AG04449 (cell line): ENCODE results near the gene RNF123.

ENCODE experiments used
- CTCF ChIA-PET: fragments of 350-600 bp; formaldehyde crosslinking; extraction: SDS; loops from one replicate; lab custom pipeline; 2021; ENCODE audit warnings: antibody characterized with exemption; lab: Yijun Ruan, JAX
- POLR2A ChIA-PET: fragments of 400-600, 350-600 bp; formaldehyde crosslinking; extraction: SDS; loops from one replicate; lab custom pipeline; 2020; ENCODE audit warnings: antibody characterized with exemption, inconsistent platforms; lab: Yijun Ruan, JAX
- DNase-seq: peaks from one replicate; pipeline ENCODE4 v3.0.0-alpha.2; 2010; ENCODE audit warnings: low read depth, low spot score
- H3K4me3 ChIP-seq: 2 replicates; pipeline ENCODE4 v1.5.1; 2011; ENCODE audit warnings: low read depth, mild to moderate bottlenecking, control low read depth, low read length
- TF ChIP-seq, protein P1 (sequence below): IDR thresholded peaks from one replicate; pipeline ENCODE4 v1.5.1; 2011; ENCODE audit warnings: mild to moderate bottlenecking, moderate library complexity, low read length, control low read depth, inconsistent platforms; ENCODE audit not compliant: insufficient read depth; ENCODE audit errors: missing control alignments

The RNF123 gene

DNA sequence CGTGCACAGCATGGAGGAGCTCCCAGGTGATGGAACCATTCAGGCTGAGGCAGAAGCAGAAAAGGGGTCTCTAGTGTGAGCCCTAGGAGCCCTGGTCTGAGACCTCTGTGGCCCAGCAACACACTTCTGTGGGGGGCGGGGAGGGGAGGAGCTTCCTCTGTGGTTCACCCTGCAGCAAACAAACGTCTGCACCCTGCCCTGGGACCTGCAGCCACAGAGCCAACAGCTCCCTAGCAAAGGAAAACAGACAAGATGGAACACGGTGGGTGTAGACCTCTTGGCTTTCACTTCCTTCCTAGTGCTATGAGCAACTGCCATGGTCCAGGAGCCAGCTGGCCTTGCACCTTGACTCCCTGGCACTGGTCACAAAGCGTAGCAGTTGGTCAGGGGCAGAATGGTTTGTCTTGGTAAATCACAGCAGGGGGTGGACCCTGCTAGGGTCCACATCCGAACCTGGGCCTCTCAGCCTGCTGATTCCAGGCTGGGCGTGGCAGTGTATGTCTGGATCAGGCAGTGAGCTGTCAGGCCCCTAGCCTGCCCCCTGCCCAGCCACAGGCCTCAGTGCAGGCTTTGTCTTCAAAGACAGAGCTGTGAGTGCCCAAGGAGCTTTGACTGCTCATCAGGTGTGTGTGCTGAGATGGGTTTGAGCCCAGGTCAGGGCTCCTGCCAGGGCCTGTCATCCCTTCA lies 23.4 kb downstream of the RNF123 start:
- no peak overlapping the region for H3K4me3 ChIP-seq
- TF ChIP-seq, protein P1, sequence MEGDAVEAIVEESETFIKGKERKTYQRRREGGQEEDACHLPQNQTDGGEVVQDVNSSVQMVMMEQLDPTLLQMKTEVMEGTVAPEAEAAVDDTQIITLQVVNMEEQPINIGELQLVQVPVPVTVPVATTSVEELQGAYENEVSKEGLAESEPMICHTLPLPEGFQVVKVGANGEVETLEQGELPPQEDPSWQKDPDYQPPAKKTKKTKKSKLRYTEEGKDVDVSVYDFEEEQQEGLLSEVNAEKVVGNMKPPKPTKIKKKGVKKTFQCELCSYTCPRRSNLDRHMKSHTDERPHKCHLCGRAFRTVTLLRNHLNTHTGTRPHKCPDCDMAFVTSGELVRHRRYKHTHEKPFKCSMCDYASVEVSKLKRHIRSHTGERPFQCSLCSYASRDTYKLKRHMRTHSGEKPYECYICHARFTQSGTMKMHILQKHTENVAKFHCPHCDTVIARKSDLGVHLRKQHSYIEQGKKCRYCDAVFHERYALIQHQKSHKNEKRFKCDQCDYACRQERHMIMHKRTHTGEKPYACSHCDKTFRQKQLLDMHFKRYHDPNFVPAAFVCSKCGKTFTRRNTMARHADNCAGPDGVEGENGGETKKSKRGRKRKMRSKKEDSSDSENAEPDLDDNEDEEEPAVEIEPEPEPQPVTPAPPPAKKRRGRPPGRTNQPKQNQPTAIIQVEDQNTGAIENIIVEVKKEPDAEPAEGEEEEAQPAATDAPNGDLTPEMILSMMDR, result no peak
- CTCF ChIA-PET, result interaction anchor here (1.0 to 5.9 kb wide), 3 partner anchors 11 to 173 kb away, joined by 4 to 51 read pairs (median 12); no protein-coding TSS in a partner anchor
- no peak for DNase-seq
- POLR2A ChIA-PET, result interaction anchor here (1.2 kb wide), 1 partner anchor 11 kb away, joined by 3 read pairs; the partner anchor contains the start of gene GMPPB

DNA sequence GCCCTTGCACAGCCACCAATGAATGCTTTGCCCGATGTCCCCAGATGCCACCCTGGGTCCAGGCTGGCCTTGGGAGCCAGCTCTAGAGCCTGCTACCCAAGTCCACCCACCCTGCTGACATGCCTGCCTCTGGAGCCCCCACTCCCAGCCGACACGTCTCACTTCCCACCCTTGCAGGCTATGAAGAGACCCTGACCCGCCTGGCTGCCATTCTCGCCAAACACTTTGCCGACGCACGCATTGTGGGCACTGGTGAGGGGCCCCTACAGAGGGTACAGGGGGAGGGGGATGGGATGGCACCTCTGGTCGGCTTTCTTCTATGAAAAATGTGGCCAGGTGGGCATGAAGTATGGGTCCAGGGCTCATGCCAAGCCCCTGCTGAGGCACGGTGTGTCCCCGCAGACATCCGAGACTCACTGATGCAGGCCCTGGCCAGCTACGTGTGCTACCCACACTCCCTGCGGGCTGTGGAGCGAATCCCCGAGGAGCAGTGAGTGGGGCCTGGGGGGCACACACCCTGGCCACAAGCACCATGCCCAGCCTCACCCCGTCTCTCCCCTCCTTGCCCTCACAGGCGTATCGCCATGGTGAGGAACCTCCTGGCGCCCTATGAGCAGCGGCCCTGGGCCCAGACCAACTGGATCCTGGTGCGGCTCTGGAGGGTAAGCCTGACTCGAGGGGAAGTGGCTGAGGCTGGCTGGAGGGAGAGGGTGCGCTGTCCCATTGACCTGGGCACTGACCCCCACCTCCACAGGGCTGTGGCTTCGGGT lies 24.2 kb downstream of the RNF123 start:
- TF ChIP-seq, protein P1, result no peak
- no peak for DNase-seq
- no peak overlapping the region for H3K4me3 ChIP-seq
- ChIA-PET POLR2A (interaction anchor here (1.2 kb wide), 1 partner anchor 10 kb away, joined by 3 read pairs; the partner anchor contains the start of gene GMPPB), CTCF (interaction anchor here (1.0 to 5.9 kb wide), 3 partner anchors 12 to 174 kb away, joined by 4 to 51 read pairs (median 12); no protein-coding TSS in a partner anchor)

DNA sequence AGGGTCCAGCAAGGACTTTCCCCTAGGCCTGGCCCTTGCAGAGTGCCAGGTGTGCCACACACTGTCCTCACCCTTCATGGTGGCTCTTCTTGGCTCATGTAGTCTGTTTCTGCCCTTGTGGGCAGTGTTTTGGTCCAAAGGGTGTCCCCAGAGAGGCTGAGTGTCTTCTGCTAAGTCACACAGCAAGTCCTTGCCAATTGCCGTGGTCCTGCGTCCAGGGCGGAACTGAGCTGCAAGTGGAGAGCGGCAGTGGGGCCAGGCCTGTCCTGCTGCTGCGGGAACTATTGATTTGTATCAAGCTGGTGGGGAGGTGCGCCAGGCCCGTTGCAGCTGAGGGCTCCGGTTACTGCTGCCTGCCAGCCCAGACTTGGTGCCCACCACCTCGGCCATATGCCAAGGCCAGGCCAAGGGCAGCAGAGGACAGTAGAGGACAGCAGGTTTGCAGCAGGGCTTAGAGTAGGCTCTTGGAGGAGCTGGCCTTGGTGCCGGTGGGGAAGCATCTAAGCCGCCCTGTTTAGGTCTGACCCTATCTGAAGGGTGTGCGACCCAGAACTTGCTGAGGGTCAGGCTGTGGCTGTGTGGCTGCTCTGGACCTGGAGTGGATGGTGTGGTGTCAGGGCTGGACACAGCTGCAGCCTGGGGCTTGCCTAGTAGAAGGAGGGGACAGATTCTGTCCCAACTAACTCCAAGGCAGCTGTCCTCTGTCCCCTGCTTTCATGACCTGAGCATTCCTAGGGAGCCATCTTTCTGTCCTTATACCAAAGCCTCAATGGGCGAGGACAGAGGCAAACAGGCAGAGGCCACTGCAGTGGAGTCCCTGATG lies 25.6 kb downstream of the RNF123 start:
- CTCF ChIA-PET, result interaction anchor here (1.9 to 5.9 kb wide), 2 partner anchors 11 to 13 kb away, joined by 6 to 51 read pairs; no protein-coding TSS in a partner anchor
- POLR2A ChIA-PET, result interaction anchor here (1.2 kb wide), 1 partner anchor 9 kb away, joined by 5 read pairs; the partner anchor contains the start of gene GMPPB
- TF ChIP-seq, protein P1, result no peak
- H3K4me3 ChIP-seq, result no peak overlapping the region
- DNase-seq, result no peak

DNA sequence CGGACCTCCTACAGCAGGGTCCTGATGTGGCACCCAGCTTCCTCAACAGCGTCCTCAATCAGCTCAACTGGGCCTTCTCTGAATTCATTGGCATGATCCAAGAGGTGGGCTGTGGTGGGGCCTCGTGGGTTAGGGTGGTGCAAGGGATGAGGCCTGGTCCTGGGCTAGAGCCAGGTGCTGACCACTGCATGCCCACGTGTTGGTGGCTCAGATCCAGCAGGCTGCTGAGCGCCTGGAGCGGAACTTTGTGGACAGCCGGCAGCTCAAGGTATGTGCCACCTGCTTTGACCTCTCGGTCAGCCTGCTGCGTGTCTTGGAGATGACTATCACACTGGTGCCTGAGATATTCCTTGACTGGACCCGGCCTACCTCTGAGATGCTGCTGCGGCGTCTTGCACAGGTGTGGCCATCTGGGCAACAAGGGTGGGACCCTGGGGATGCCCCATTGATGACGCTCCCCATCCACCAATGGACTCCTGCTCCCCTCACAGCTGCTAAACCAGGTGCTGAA lies 26.3 kb downstream of the RNF123 start:
- TF ChIP-seq, protein P1, result no peak
- no peak for DNase-seq
- no peak overlapping the region for H3K4me3 ChIP-seq
- POLR2A ChIA-PET, result interaction anchor here (1.2 kb wide), 1 partner anchor 8 kb away, joined by 5 read pairs; the partner anchor contains the start of gene GMPPB
- CTCF ChIA-PET, result interaction anchor here (1.9 to 5.9 kb wide), 2 partner anchors 10 to 14 kb away, joined by 6 to 51 read pairs; no protein-coding TSS in a partner anchor

DNA sequence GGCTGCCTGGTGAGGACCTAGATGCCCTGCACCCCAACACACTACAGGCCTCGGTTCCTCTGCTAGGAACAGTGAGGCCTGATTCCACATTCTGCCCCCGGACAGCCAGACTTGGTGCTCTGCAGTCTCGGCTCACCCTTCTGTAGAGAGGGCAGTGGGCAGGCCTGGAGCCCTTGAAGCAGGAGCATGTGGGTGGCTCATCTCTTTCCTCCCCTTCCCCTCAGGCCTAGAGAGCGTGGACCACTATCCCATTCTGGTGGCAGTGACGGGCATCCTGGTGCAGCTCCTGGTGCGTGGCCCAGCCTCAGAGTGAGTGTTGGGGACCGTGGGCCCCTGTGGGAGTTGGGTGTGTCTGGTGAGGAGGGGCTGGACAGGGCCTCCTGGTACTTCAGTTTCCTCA lies 26.8 kb downstream of the RNF123 start:
- DNase-seq, result no peak
- CTCF ChIA-PET, result interaction anchor here (1.9 to 5.9 kb wide), 2 partner anchors 10 to 14 kb away, joined by 6 to 51 read pairs; no protein-coding TSS in a partner anchor
- POLR2A ChIA-PET, result no interaction called here
- TF ChIP-seq, protein P1, result no peak
- no peak overlapping the region for H3K4me3 ChIP-seq
